Type B pancreatic cell (in vitro differentiated cells): ENCODE results near the gene NBEA. TPM values are rescaled to one million over a fixed set of nuclear protein-coding genes. Genes with fewer than 3 reads are reported as not detected.
"Not testable (repeated sequence)": the region's sequence is repeated elsewhere in the genome, so short reads cannot be mapped to it uniquely, and the experiment has no call there.

ENCODE experiments used
- DNase-seq: peaks from one replicate; pipeline ENCODE4 v3.0.0; 2021; ENCODE audit warnings: mixed read lengths; ENCODE audit not compliant: unreplicated experiment; ENCODE audit errors: extremely low spot score
- H3K27ac Mint-ChIP-seq: 2 replicates; pipeline ENCODE4 v1.8.0; 2021; ENCODE audit warnings: mild to moderate bottlenecking, mixed read lengths
- H3K27me3 Mint-ChIP-seq: 2 replicates; pipeline ENCODE4 v1.8.0; 2021; ENCODE audit warnings: mixed read lengths
- H3K36me3 Mint-ChIP-seq: 2 replicates; pipeline ENCODE4 v1.8.0; 2021; ENCODE audit warnings: mixed read lengths
- H3K4me1 Mint-ChIP-seq: one replicate; pipeline ENCODE4 v1.8.0; 2021; ENCODE audit warnings: mixed read lengths; ENCODE audit not compliant: unreplicated experiment
- H3K4me3 Mint-ChIP-seq: 2 replicates; pipeline ENCODE4 v1.8.0; 2021; ENCODE audit warnings: mild to moderate bottlenecking, mixed read lengths
- H3K9me3 Mint-ChIP-seq: 2 replicates; pipeline ENCODE4 v1.8.0; 2021; ENCODE audit warnings: mixed read lengths
- total RNA-seq: library from RNA; stranded (reverse); gene quantifications from 2 replicates; pipeline ENCODE4 v1.2.1, GENCODE V29; 2021; ENCODE audit warnings: low replicate concordance
- TF ChIP-seq, protein P1 (sequence below): fragments of 200-600 bp; sonication (generic); conservative IDR thresholded peaks from 2 replicates; pipeline ENCODE4 v1.5.0; 2021; ENCODE audit warnings: antibody characterized with exemption, mild to moderate bottlenecking

NBEA gene
- total RNA-seq, 1 donor from 2014 or later, result 20.8 TPM

- H3K4me1 Mint-ChIP-seq, result no peaks in the 10 kb centered on the region
- TF ChIP-seq, protein P1, sequence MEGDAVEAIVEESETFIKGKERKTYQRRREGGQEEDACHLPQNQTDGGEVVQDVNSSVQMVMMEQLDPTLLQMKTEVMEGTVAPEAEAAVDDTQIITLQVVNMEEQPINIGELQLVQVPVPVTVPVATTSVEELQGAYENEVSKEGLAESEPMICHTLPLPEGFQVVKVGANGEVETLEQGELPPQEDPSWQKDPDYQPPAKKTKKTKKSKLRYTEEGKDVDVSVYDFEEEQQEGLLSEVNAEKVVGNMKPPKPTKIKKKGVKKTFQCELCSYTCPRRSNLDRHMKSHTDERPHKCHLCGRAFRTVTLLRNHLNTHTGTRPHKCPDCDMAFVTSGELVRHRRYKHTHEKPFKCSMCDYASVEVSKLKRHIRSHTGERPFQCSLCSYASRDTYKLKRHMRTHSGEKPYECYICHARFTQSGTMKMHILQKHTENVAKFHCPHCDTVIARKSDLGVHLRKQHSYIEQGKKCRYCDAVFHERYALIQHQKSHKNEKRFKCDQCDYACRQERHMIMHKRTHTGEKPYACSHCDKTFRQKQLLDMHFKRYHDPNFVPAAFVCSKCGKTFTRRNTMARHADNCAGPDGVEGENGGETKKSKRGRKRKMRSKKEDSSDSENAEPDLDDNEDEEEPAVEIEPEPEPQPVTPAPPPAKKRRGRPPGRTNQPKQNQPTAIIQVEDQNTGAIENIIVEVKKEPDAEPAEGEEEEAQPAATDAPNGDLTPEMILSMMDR, result no peak
- H3K27ac Mint-ChIP-seq, result no peak overlapping the region
- DNase-seq, result no peak
- H3K4me3 Mint-ChIP-seq, result no peak overlapping the region
- no peaks in the 10 kb centered on the region for H3K27me3 Mint-ChIP-seq
- peaks cover 8% of the 10 kb centered on the region for H3K9me3 Mint-ChIP-seq
- no peaks in the 10 kb centered on the region for H3K36me3 Mint-ChIP-seq
These were observed 96.9 kb downstream of the NBEA start for GRCh38 chr13:35039012-35039411.

- no peak overlapping the region for H3K27ac Mint-ChIP-seq
- H3K27me3 Mint-ChIP-seq, result no peaks in the 10 kb centered on the region
- peaks cover 7% of the 10 kb centered on the region for H3K36me3 Mint-ChIP-seq
- H3K9me3 Mint-ChIP-seq, result no peaks in the 10 kb centered on the region
- no peaks in the 10 kb centered on the region for H3K4me1 Mint-ChIP-seq
- no peak overlapping the region for H3K4me3 Mint-ChIP-seq
- DNase-seq, result no peak
- TF ChIP-seq, protein P1, result no peak
These were observed 104.5 kb downstream of the NBEA start for GRCh38 chr13:35046587-35046986.

GRCh38 chr13:35055705-35056104 lies 113.6 kb downstream of the NBEA start:
- H3K9me3 Mint-ChIP-seq, result no peaks in the 10 kb centered on the region
- no peaks in the 10 kb centered on the region for H3K36me3 Mint-ChIP-seq
- TF ChIP-seq, protein P1, result no peak
- no peak overlapping the region for H3K27ac Mint-ChIP-seq
- H3K4me1 Mint-ChIP-seq, result no peaks in the 10 kb centered on the region
- no peak overlapping the region for H3K4me3 Mint-ChIP-seq
- DNase-seq, result no peak
- H3K27me3 Mint-ChIP-seq, result no peaks in the 10 kb centered on the region

- no peak for DNase-seq
- TF ChIP-seq, protein P1, result no peak
- H3K27ac Mint-ChIP-seq, result no peak overlapping the region
- H3K27me3 Mint-ChIP-seq, result no peaks in the 10 kb centered on the region
- H3K4me1 Mint-ChIP-seq, result no peaks in the 10 kb centered on the region
- H3K4me3 Mint-ChIP-seq, result no peak overlapping the region
- H3K36me3 Mint-ChIP-seq, result no peaks in the 10 kb centered on the region
- H3K9me3 Mint-ChIP-seq, result no peaks in the 10 kb centered on the region
These were observed 115.8 kb downstream of the NBEA start for GRCh38 chr13:35057858-35058257.

DNA sequence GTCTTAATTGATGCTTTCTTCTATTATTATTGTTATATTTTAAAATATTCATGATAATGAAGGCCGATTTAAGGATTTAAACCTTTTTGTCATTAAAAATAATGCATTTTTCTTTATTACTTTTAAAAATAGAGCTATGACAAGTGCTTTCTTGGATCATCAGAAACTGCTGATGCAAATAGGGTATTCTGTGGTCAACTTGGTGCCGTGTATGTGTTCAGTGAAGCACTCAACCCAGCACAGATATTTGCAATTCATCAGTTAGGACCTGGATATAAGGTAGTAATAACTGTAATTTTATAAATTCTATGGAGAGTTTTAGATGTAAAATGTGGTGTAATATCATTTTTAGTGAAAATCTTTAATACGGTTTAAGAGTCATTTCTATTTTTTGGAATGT lies 116.5 kb downstream of the NBEA start:
- H3K27me3 Mint-ChIP-seq, DNase-seq, H3K9me3 Mint-ChIP-seq, H3K4me3 Mint-ChIP-seq, H3K27ac Mint-ChIP-seq, H3K36me3 Mint-ChIP-seq, H3K4me1 Mint-ChIP-seq: not testable (repeated sequence)

DNA sequence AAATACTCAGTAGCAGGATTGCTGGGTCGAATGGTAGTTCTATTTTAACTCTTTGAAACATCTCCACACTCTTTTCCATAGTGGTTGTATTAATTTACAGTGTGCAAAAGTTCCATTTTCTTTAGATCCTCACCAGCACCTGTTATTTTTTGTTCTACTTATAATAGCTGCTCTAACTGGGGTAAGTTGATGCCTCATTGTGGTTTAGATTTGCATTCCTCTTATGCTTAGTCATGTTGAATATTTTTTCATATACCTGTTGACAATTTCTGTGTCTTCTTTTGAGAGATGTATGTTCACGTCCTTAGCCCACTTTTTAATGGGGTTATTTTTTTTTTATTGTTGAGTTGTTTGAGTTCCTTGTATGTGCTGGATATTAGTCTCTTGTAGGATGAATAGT lies 144.6 kb downstream of the NBEA start:
- Mint-ChIP-seq H3K27ac (no peak overlapping the region), H3K9me3 (no peaks in the 10 kb centered on the region), H3K36me3 (peaks cover 8% of the 10 kb centered on the region), H3K4me3 (no peak overlapping the region), H3K27me3 (no peaks in the 10 kb centered on the region), H3K4me1 (no peaks in the 10 kb centered on the region)
- TF ChIP-seq, protein P1, result no peak
- no peak for DNase-seq
